ENCODE results near the gene MAPKAPK5. TPM values are rescaled to one million over a fixed set of nuclear protein-coding genes. Genes with fewer than 3 reads are reported as not detected.

MAPKAPK5 gene
- total and polyA plus RNA-seq, 10 of the 15 experiments (the other 5 are each of a cell fraction or from before 2014, with no cell fraction given): 12.6 to 54.3 (median 41.5) TPM

DNA sequence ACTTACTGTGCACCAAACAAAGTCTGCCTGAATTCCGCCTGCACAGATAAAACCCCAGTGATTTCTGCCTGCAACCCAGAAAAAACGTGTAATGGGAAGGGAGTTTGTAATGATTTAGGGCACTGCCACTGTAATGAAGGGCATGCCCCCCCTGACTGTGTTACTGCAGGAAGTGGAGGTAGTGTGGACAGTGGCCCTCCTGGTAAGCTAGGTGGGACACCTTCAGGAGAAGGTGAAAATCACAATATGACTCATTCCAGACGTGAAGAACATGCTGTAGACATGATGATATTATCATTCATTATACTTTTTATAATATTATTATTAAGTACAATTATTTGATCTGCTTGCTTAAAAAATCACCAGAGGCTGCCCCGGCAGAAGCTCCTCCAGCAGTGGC lies 59.2 kb downstream of the MAPKAPK5 start:
- Histone ChIP-seq H4K20me1 (ENCODE audit: control insufficient read depth, insufficient read depth) (no peaks in the 10 kb centered on the region), H2AFZ (ENCODE audit: control insufficient read depth, low read depth, low read length) (no peak overlapping the region), H3K4me3 (no peak overlapping the region), H3K4me2 (ENCODE audit: control insufficient read depth, insufficient read depth) (no peak overlapping the region), H3K36me3 (ENCODE audit: control insufficient read depth in 2 of 2, insufficient read depth in 2 of 2, low read length in 1 of 2) (peaks cover 0 to 1% of the 10 kb centered on the region in 2 experiments; a peak in 1 of 4 replicates), H3K27ac (ENCODE audit: control insufficient read depth, insufficient read depth) (no peak overlapping the region), H3K4me1 (ENCODE audit: control insufficient read depth, insufficient read depth, low read length) (no peaks in the 10 kb centered on the region), H3K9ac (ENCODE audit: control insufficient read depth, insufficient read depth, low read length) (no peak overlapping the region), H3K79me2 (ENCODE audit: control insufficient read depth, insufficient read depth, low read length) (no peaks in the 10 kb centered on the region), H3K27me3 (replicated peaks in 1 of 2; ENCODE audit: control insufficient read depth in 2 of 2, insufficient read depth in 2 of 2, low read length in 1 of 2) (no peaks in the 10 kb centered on the region), H3K9me3 (replicated peaks; ENCODE audit: control insufficient read depth, insufficient read depth, low read length) (no peaks in the 10 kb centered on the region; the same call in 2 of the 3 replicates)
- DNase-seq (ENCODE audit: low read depth, low spot score) (no peak), ATAC-seq (peak; percentile 41; the same call in 2 of the 3 replicates), FAIRE-seq (no peak)
- 63% methylated on average over 4 of the region's 4 CpGs for WGBS (ENCODE audit: insufficient coverage, insufficient replicate concordance, low lambda C conversion rate, missing lambda C conversion rate)
- ChIA-PET CTCF (no interaction called here), SMC1A (ENCODE audit: uncharacterized antibody, unreplicated experiment) (no interaction called here), POLR2A (no interaction called here), RAD21 (ENCODE audit: unreplicated experiment) (no interaction called here)
- TF ChIP-seq WRNIP1 (IDR thresholded peaks at IDR 0.05; ENCODE audit: borderline replicate concordance, low read depth, low read length) (no peak), NFIC (IDR thresholded peaks at IDR 0.05; ENCODE audit: low read depth, low read length) (no peak), RBBP5 (conservative IDR thresholded peaks at IDR 0.05) (no peak), SIX5 (IDR thresholded peaks at IDR 0.05; ENCODE audit: low read depth, low read length, severe bottlenecking) (no peak), TCF12 (IDR thresholded peaks at IDR 0.05; ENCODE audit: low read depth, low read length) (no peak), RAD21 (IDR thresholded peaks at IDR 0.05; ENCODE audit: insufficient read depth, low read depth, low read length) (no peak), ZZZ3 (IDR thresholded peaks at IDR 0.05; ENCODE audit: control insufficient read depth, insufficient read length, low read depth) (no peak)
- in situ Hi-C loops (cut with MboI): no loop called here
- intact Hi-C loops (cut with micrococcal nuclease; ENCODE audit: unreplicated experiment): no loop called here
- BruUV-seq (replicated peaks): no TSS peak

DNA sequence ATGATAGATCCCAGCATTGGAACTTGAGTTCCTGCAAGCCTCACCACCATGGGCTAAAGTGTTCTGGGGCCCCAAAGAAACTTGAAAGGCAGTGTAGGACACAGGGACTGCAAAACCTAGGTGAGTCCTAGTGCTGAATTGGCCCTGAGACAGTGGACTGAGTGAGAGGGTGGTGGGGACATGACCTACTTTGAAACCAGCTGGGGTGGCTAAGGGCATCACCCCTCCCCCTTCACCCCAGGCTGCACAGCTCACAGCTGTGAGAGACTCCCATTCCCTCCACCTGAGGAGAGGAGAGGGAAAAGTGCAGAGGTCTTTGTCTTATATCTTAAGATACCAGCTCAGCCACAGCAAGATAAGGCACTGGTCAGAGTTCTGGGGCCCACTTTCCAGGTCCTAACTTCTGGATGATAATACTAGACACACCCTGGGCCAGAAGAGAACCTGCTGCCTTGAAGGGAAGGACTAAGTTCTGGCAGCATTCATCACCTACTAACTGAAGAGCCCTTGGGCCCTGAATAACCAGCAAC lies 62.5 kb downstream of the MAPKAPK5 start:
- RAD21 ChIA-PET (ENCODE audit: unreplicated experiment): interaction anchor here (0.9 kb wide), 1 partner anchor 110 kb away, joined by 3 read pairs; no protein-coding TSS in a partner anchor
- BruUV-seq (replicated peaks): no TSS peak

More for the DNA sequence above, 62.5 kb downstream of the MAPKAPK5 start:
- Histone ChIP-seq H3K27ac (ENCODE audit: control insufficient read depth, insufficient read depth) (no peak overlapping the region), H3K4me2 (ENCODE audit: control insufficient read depth, insufficient read depth) (no peak overlapping the region), H3K79me2 (ENCODE audit: control insufficient read depth, insufficient read depth, low read length) (no peaks in the 10 kb centered on the region), H4K20me1 (ENCODE audit: control insufficient read depth, insufficient read depth) (no peaks in the 10 kb centered on the region), H3K4me1 (ENCODE audit: control insufficient read depth, insufficient read depth, low read length) (no peaks in the 10 kb centered on the region), H3K4me3 (no peak overlapping the region), H3K9ac (ENCODE audit: control insufficient read depth, insufficient read depth, low read length) (no peak overlapping the region), H2AFZ (ENCODE audit: control insufficient read depth, low read depth, low read length) (no peak overlapping the region), H3K27me3 (replicated peaks in 1 of 2; ENCODE audit: control insufficient read depth in 2 of 2, insufficient read depth in 2 of 2, low read length in 1 of 2) (no peaks in the 10 kb centered on the region), H3K9me3 (replicated peaks; ENCODE audit: control insufficient read depth, insufficient read depth, low read length) (no peaks in the 10 kb centered on the region; the same call in 2 of the 3 replicates), H3K36me3 (ENCODE audit: control insufficient read depth in 2 of 2, insufficient read depth in 2 of 2, low read length in 1 of 2) (no peaks in the 10 kb centered on the region)
- FAIRE-seq (no peak), ATAC-seq (no peak), DNase-seq (ENCODE audit: low read depth, low spot score) (no peak)
- TF ChIP-seq ATF7 (IDR thresholded peaks at IDR 0.05; ENCODE audit: low read depth): no peak
- TF ChIP-seq MYC (IDR thresholded peaks at IDR 0.05; ENCODE audit: insufficient read depth, insufficient read length, insufficient replicate concordance, low read length, severe bottlenecking): no peak
- in situ Hi-C loops (cut with MboI): no loop called here
- SMC1A ChIA-PET (ENCODE audit: uncharacterized antibody, unreplicated experiment): no interaction called here
- POLR2A ChIA-PET: interaction anchor here (0.7 kb wide), 1 partner anchor 480 kb away, joined by 5 read pairs; no protein-coding TSS in a partner anchor
- CTCF ChIA-PET: no interaction called here
- intact Hi-C loops (cut with micrococcal nuclease; ENCODE audit: unreplicated experiment): no loop called here
